PC-9 (cell line): Measurements from ENCODE around the gene LRMDA.

ENCODE experiments used
- EZH2 ChIP-seq: fragments of 200-600 bp; sonication (generic); IDR thresholded peaks from 2 replicates; pipeline ENCODE4 v1.8.0; 2017; ENCODE audit warnings: antibody characterized with exemption, low read depth
- TF ChIP-seq, protein P1 (sequence below): fragments of 200-600 bp; sonication (generic); conservative IDR thresholded peaks from 2 replicates; pipeline ENCODE4 v1.6.1; 2017; ENCODE audit warnings: mixed run types, antibody characterized with exemption, mild to moderate bottlenecking, moderate library complexity

GRCh38 chr10:76333326-76333725, 901.9 kb downstream of the LRMDA start:
- TF ChIP-seq, protein P1, sequence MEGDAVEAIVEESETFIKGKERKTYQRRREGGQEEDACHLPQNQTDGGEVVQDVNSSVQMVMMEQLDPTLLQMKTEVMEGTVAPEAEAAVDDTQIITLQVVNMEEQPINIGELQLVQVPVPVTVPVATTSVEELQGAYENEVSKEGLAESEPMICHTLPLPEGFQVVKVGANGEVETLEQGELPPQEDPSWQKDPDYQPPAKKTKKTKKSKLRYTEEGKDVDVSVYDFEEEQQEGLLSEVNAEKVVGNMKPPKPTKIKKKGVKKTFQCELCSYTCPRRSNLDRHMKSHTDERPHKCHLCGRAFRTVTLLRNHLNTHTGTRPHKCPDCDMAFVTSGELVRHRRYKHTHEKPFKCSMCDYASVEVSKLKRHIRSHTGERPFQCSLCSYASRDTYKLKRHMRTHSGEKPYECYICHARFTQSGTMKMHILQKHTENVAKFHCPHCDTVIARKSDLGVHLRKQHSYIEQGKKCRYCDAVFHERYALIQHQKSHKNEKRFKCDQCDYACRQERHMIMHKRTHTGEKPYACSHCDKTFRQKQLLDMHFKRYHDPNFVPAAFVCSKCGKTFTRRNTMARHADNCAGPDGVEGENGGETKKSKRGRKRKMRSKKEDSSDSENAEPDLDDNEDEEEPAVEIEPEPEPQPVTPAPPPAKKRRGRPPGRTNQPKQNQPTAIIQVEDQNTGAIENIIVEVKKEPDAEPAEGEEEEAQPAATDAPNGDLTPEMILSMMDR, result no peak
- TF ChIP-seq EZH2, result no peak
